ENCODE data around the gene IRF9.

DNA sequence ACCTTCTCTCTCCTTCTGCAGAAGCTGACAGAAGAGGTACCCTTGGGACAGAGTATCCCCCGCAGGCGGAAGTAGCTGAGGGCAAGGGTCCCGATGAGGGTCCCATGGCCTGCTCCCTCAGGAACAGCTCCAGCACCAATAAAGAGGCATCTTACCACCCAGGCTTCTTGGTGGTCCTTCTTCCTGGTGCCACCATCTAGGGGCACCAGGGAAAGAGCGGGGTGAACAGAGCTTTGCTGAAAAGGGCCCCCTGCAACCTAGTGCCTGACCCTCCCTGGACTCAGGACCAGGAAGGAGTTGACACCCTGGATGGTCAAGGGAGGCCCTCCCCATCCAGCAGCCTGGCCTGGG lies 591 bp upstream of the IRF9 start:
- no peak for TF ChIP-seq YY1 (IDR thresholded peaks at IDR 0.05; ENCODE audit: insufficient read depth, insufficient read length)
- no peak for TF ChIP-seq ZNF274 (IDR thresholded peaks at IDR 0.05; ENCODE audit: low read depth, low read length)
